Ovary (tissue), 9 donors: ENCODE data around the gene LIPC. TPM values are rescaled to one million over a fixed set of nuclear protein-coding genes. Genes with fewer than 3 reads are reported as not detected.

ENCODE experiments used
- DNase-seq, 5 donors: peaks; one replicate each; pipeline ENCODE4 v3.0.0-alpha.2; 2019 to 2020
- H3K27ac ChIP-seq, 2 donors: fragments of 200-600 bp; one replicate each; pipeline versions ENCODE4 v1.5.1 to v1.8.0; 2019 to 2022
- H3K27me3 ChIP-seq: fragments of 200-600 bp; one replicate; pipeline ENCODE4 v1.8.0; 2022
- H3K36me3 ChIP-seq: fragments of 200-600 bp; sonication (generic); one replicate; pipeline ENCODE4 v1.5.1; 2019
- H3K4me1 ChIP-seq: one replicate; pipeline ENCODE4 v1.8.1; 2013; ENCODE audit warnings: mild to moderate bottlenecking, moderate library complexity; ENCODE audit not compliant: insufficient read depth
- H3K4me3 ChIP-seq: fragments of 200-600 bp; sonication (generic); one replicate; pipeline ENCODE4 v1.5.1; 2017
- H3K9me3 ChIP-seq, 2 donors: fragments of 200-600 bp in 1 of 2; sonication (generic) in 1 of 2; one replicate each; pipeline versions ENCODE4 v1.5.1 to v1.8.1; 2013 to 2019; ENCODE audit warnings: mild to moderate bottlenecking in 1 of 2, moderate library complexity in 1 of 2
- CTCF ChIP-seq, 3 donors: fragments of 450-650 bp in 2 of 3; fragments of 200-600 bp in 1 of 3; IDR thresholded peaks; one replicate each; pipeline versions ENCODE4 v1.5.1 to v1.8.0; 2016 to 2022; ENCODE audit warnings: antibody characterized with exemption in 3 of 3, mild to moderate bottlenecking in 1 of 3
- EP300 ChIP-seq: sonication (generic); formaldehyde crosslinking; IDR thresholded peaks from one replicate; pipeline ENCODE4 v1.6.1; 2017; ENCODE audit warnings: antibody characterized with exemption
- POLR2A ChIP-seq: fragments of 450-650 bp; IDR thresholded peaks from one replicate; pipeline ENCODE4 v1.6.1; 2017; ENCODE audit warnings: antibody characterized with exemption, mild to moderate bottlenecking, moderate library complexity
- WGBS, 3 donors: extraction: QIAGEN DNeasy Blood & Tissue Kit in 1 of 3; methylation state at CpG; one replicate each; pipeline versions ENCODE4 v1.1.5 to v1.1.7; 2013 to 2017; 5-methylcytosine and 5-hydroxymethylcytosine counted together
- intact Hi-C, 4 donors: fragments of 100-400 bp; cut with DNase I; formaldehyde crosslinking; loops; one replicate each; pipeline versions ENCODE4 v1.11.0 to v1.15.1; 2022 to 2023
- polyA plus RNA-seq, 2 donors: library from polyadenylated mRNA; stranded (reverse); fragments of 200-250 nt in 1 of 2; fragments of 350-450 nt in 1 of 2; fragmentation: Illumina TruSeq in 1 of 2; extraction: RNeasy Lipid Tissue Mini Kit (QIAGEN cat#74804) in 1 of 2; gene quantifications; one replicate each; pipeline ENCODE4 v1.2.3, GENCODE V29; 2013 to 2014
- total RNA-seq, 7 donors: library from RNA; depleted of rRNA in 2 of 7; stranded (reverse); fragments of >200 nt in 2 of 7; fragmentation: NEBNext Ultra II Directional in 3 of 7; extraction: Animal tissue kit (Norgen Biotek cat#: 25700) in 3 of 7; gene quantifications; one replicate each; pipeline versions ENCODE4 v1.1.0 to v1.2.4, GENCODE V29; 2016 to 2023
- donor health status: DM: no; HTN: no; CAD: no; lungs with moderate emphysema.
- donor health status: DM: no; HTN: no; CAD: no.
- donor health status: Bipolar disorder and iron deficiency.
- donor health status: DM: yes; HTN: yes; CAD: no.
- donor health status: DM: no; HTN: no; CAD: no.
- donor health status: DM: yes; HTN: yes; CAD: no.

The LIPC gene
- total and polyA plus RNA-seq, 9 donors, result 0.28 to 1.1 (median 0.72) TPM

DNA sequence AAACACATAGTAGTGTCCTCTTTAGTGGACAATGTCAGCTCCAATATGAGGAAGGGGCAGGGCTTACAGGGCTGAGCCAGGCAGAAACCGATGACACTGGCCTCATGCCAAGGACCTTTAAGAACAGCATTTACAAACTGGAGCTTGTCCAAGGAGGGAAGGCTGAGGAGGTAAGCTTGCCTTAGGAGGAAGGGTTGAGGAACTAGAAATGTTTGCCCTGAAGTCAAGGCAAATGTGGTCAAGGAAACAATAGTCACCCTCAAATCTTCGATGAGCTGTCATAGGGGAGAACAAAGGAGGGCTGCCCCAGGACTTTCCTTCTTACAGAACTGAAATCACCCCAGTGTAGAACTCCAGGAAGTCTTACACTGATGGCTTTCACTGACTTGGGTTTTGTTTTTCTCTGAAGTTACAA lies 136.4 kb downstream of the LIPC start:
- TF ChIP-seq POLR2A (no peak), CTCF (IDR thresholded peaks at IDR 0.05) (no peak), EP300 (no peak)
- H3K9me3 ChIP-seq, result no peaks in the 10 kb centered on the region
- no peak overlapping the region for H3K4me3 ChIP-seq
- WGBS, 3 donors, result 26 to 35% (median 27%) methylated on average over 2 of the region's 2 CpGs
- H3K36me3 ChIP-seq, result no peaks in the 10 kb centered on the region
- H3K4me1 ChIP-seq, result peaks cover 3% of the 10 kb centered on the region
- H3K27me3 ChIP-seq, result no peaks in the 10 kb centered on the region
- no peak overlapping the region for H3K27ac ChIP-seq
- DNase-seq, result no peak
- intact Hi-C loops, result no loop called here

GRCh38 chr15:58569455-58569854 lies 137.7 kb downstream of the LIPC start:
- Histone ChIP-seq H3K36me3 (no peaks in the 10 kb centered on the region), H3K27me3 (no peaks in the 10 kb centered on the region), H3K27ac (no peak overlapping the region), H3K4me1 (peaks cover 3% of the 10 kb centered on the region), H3K9me3 (no peaks in the 10 kb centered on the region), H3K4me3 (no peak overlapping the region)
- 96 to 100% (median 100%) methylated on average over 1 of the region's 1 CpG for WGBS, 3 donors
- intact Hi-C loops, result no loop called here
- no peak for DNase-seq
- no peak for TF ChIP-seq CTCF (IDR thresholded peaks at IDR 0.05)
- TF ChIP-seq EP300, result no peak
- no peak for TF ChIP-seq POLR2A

- H3K27ac ChIP-seq, result no peak overlapping the region
- intact Hi-C loops, result no loop called here
- peaks cover 3% of the 10 kb centered on the region for H3K4me1 ChIP-seq
- no peaks in the 10 kb centered on the region for H3K27me3 ChIP-seq
- no peak overlapping the region for H3K4me3 ChIP-seq
- H3K9me3 ChIP-seq, result no peaks in the 10 kb centered on the region
- no peak for DNase-seq
- WGBS, 3 donors, result 73 to 88% (median 76%) methylated on average over 6 of the region's 6 CpGs
- no peaks in the 10 kb centered on the region for H3K36me3 ChIP-seq
- TF ChIP-seq EP300, result no peak
- no peak for TF ChIP-seq POLR2A
- no peak for TF ChIP-seq CTCF (IDR thresholded peaks at IDR 0.05)
Observed at GRCh38 chr15:58571491-58571890, 139.7 kb downstream of the LIPC start.

DNA sequence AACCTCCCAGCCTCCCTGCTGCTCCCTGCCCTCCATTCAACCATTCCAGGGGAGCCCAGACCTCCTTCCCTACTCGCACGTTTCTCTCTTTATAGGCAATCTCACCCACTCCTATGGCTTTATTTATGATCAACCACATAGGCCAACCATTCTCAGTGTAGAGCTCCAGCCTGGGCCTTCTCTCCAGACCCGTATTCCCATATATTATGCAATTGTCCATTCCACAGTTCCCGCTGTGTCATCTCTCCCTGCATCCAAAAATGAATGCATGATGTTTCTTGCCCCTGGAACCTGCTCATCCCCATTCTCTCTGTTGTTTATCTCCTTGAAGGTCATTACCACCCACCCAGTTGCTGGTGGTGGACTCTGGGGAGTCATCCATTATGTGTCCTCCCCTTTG lies 140.7 kb downstream of the LIPC start:
- 80 to 94% (median 92%) methylated on average over 4 of the region's 4 CpGs for WGBS, 3 donors
- no peak for DNase-seq
- H3K27me3 ChIP-seq, result no peaks in the 10 kb centered on the region
- H3K4me3 ChIP-seq, result no peak overlapping the region
- TF ChIP-seq CTCF (IDR thresholded peaks at IDR 0.05) (no peak), POLR2A (no peak), EP300 (no peak)
- no peak overlapping the region for H3K27ac ChIP-seq
- intact Hi-C loops, result no loop called here
- no peaks in the 10 kb centered on the region for H3K9me3 ChIP-seq
- H3K4me1 ChIP-seq, result peaks cover 3% of the 10 kb centered on the region
- H3K36me3 ChIP-seq, result no peaks in the 10 kb centered on the region

- 89 to 95% (median 90%) methylated on average over 4 of the region's 4 CpGs for WGBS, 3 donors
- no peaks in the 10 kb centered on the region for H3K4me1 ChIP-seq
- no peak for DNase-seq
- no peak overlapping the region for H3K4me3 ChIP-seq
- TF ChIP-seq CTCF (IDR thresholded peaks at IDR 0.05) (no peak), POLR2A (no peak), EP300 (no peak)
- intact Hi-C loops, result no loop called here
- H3K27ac ChIP-seq, result no peak overlapping the region
- H3K36me3 ChIP-seq, result no peaks in the 10 kb centered on the region
- H3K27me3 ChIP-seq, result no peaks in the 10 kb centered on the region
- H3K9me3 ChIP-seq, result no peaks in the 10 kb centered on the region
Observed at GRCh38 chr15:58573270-58573669, 141.5 kb downstream of the LIPC start.
